IPS DF 4.7 (cell line): Measurements from ENCODE around the gene HCN2.

Source experiments
- DNase-seq: peaks from one replicate; pipeline ENCODE4 v3.0.0-alpha.2; 2013; ENCODE audit warnings: low spot score; ENCODE audit errors: extremely low read depth

The HCN2 gene

GRCh38 chr19:570937-571565 is 18.6 kb upstream of the HCN2 start:
- DNase-seq: no peak

- no peak for DNase-seq
Observed at GRCh38 chr19:571566-571974, 18.1 kb upstream of the HCN2 start.

GRCh38 chr19:572140-572742 is 17.4 kb upstream of the HCN2 start, which contains the start of gene BSG:
Gene BSG (plus strand): TSS chr19:572596. CDS start chr19:572635, 39 bp downstream.
- no peak for DNase-seq

GRCh38 chr19:572743-573518 is 16.8 kb upstream of the HCN2 start:
- no peak for DNase-seq

GRCh38 chr19:573519-573825 is 16.2 kb upstream of the HCN2 start:
- DNase-seq: no peak

- no peak for DNase-seq
Observed at GRCh38 chr19:574658-575526, 14.8 kb upstream of the HCN2 start.

- no peak for DNase-seq
Observed at GRCh38 chr19:575527-576506, 13.9 kb upstream of the HCN2 start.

GRCh38 chr19:576768-577438 is 12.8 kb upstream of the HCN2 start:
- DNase-seq: no peak

- no peak for DNase-seq
Observed at GRCh38 chr19:577439-578392, 12.0 kb upstream of the HCN2 start.

GRCh38 chr19:579111-579841 is 10.4 kb upstream of the HCN2 start:
- no peak for DNase-seq

- no peak for DNase-seq
Observed at GRCh38 chr19:579842-580155, 9.9 kb upstream of the HCN2 start.

- DNase-seq: no peak
Observed at GRCh38 chr19:580274-580835, 9.3 kb upstream of the HCN2 start.

GRCh38 chr19:581399-582111 is 8.1 kb upstream of the HCN2 start:
- no peak for DNase-seq

GRCh38 chr19:582497-583197 is 7.0 kb upstream of the HCN2 start:
- DNase-seq: no peak

- no peak for DNase-seq
Observed at GRCh38 chr19:583198-583967, 6.3 kb upstream of the HCN2 start.

GRCh38 chr19:583968-584239 is 5.8 kb upstream of the HCN2 start:
- no peak for DNase-seq
